Measurements from ENCODE around the gene TINAGL1. TPM values are rescaled to one million over a fixed set of nuclear protein-coding genes. Genes with fewer than 3 reads are reported as not detected.

TINAGL1 gene
- total and polyA plus RNA-seq, 2 donors (not counting 3 experiments of a cell fraction or from before 2014, with no cell fraction given) = 312 to 477 TPM

DNA sequence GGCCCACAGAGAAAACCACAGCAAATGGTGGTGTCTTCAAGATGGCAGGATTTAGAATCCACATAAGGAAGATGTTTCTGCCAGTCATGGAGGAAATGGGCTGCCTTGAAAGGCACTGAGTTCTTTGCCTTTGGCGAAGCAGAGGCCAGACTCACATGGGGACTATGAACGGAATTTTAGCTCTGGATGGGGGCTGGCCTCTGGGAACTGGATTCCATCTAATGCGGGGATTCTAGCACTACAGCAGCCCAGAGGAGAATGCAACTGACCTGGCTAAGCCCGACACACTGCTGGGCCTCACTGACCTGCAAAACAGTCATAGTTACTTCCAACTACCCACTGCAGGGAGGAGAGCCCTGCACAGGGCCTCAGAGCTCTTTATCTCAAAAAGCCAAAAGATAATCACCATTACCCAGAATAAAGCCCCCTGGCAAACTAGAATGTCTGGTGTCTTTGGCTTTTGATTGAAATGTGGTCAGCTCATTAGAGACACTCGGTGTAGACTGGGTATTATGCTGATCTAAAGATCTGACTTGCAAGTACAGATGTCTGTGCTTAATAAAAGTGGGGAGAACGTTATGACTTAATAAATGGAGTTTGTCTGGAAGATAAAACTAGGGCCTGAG, 52.7 kb downstream of the TINAGL1 start:
- no peaks in the 10 kb centered on the region for H3K4me1 ChIP-seq (ENCODE audit: control insufficient read depth, extremely low read depth, insufficient read depth, low read length)
- H3K79me2 ChIP-seq (ENCODE audit: control insufficient read depth, insufficient read depth, low read length) = no peaks in the 10 kb centered on the region
- no TSS peak for BruUV-seq (replicated peaks)
- H3K27me3 ChIP-seq (ENCODE audit: control insufficient read depth in 2 of 2, insufficient read depth in 2 of 2, low read length in 2 of 2) = no peaks in the 10 kb centered on the region
- FAIRE-seq (no peak), DNase-seq (ENCODE audit: low read depth, low spot score) (no peak)
- no peaks in the 10 kb centered on the region for H3K9me3 ChIP-seq (replicated peaks; ENCODE audit: control insufficient read depth, insufficient read depth, low read length)
- no peak overlapping the region for H3K27ac ChIP-seq (ENCODE audit: insufficient read depth, low read depth, low read length)
- CTCF ChIA-PET = interaction anchor here (1.2 to 2.6 kb wide), 3 partner anchors 10 to 66 kb away, joined by 3 to 9 read pairs (median 7); no protein-coding TSS in a partner anchor
- TF ChIP-seq POLR2AphosphoS5 (IDR thresholded peaks at IDR 0.05; ENCODE audit: insufficient read depth, low read depth, low read length) = no peak
- TF ChIP-seq, protein P1, sequence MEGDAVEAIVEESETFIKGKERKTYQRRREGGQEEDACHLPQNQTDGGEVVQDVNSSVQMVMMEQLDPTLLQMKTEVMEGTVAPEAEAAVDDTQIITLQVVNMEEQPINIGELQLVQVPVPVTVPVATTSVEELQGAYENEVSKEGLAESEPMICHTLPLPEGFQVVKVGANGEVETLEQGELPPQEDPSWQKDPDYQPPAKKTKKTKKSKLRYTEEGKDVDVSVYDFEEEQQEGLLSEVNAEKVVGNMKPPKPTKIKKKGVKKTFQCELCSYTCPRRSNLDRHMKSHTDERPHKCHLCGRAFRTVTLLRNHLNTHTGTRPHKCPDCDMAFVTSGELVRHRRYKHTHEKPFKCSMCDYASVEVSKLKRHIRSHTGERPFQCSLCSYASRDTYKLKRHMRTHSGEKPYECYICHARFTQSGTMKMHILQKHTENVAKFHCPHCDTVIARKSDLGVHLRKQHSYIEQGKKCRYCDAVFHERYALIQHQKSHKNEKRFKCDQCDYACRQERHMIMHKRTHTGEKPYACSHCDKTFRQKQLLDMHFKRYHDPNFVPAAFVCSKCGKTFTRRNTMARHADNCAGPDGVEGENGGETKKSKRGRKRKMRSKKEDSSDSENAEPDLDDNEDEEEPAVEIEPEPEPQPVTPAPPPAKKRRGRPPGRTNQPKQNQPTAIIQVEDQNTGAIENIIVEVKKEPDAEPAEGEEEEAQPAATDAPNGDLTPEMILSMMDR (IDR thresholded peaks at IDR 0.05; ENCODE audit: extremely low read depth in 1 of 2, insufficient read depth in 1 of 2, low read depth in 1 of 2, low read length in 2 of 2) = no peak
- no peak for TF ChIP-seq EZH2 (IDR thresholded peaks at IDR 0.05; ENCODE audit: borderline replicate concordance, low read depth, low read length, severe bottlenecking)
- no peak for TF ChIP-seq POLR2A (IDR thresholded peaks at IDR 0.05; ENCODE audit: low read depth, low read length)
- no peak for TF ChIP-seq MYC (IDR thresholded peaks at IDR 0.05; ENCODE audit: low read depth, low read length)
- no peak for TF ChIP-seq GATA2 (IDR thresholded peaks at IDR 0.05; ENCODE audit: insufficient read depth, insufficient read length, low read depth, low read length)
- TF ChIP-seq JUN (IDR thresholded peaks at IDR 0.05; ENCODE audit: borderline replicate concordance, insufficient read depth, insufficient read length, low read depth) = no peak
- TF ChIP-seq, protein P2, sequence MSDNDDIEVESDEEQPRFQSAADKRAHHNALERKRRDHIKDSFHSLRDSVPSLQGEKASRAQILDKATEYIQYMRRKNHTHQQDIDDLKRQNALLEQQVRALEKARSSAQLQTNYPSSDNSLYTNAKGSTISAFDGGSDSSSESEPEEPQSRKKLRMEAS (IDR thresholded peaks at IDR 0.05; ENCODE audit: insufficient read depth, insufficient read length) = no peak
- TF ChIP-seq FOS (IDR thresholded peaks at IDR 0.05; ENCODE audit: borderline replicate concordance, insufficient read depth, low read length) = no peak
- H3K4me3 ChIP-seq (replicated peaks in 1 of 3; ENCODE audit: insufficient read depth in 1 of 3, low read depth in 1 of 3, low read length in 3 of 3) = no peak overlapping the region
- POLR2A ChIA-PET = no interaction called here
- no peak overlapping the region for H3K4me2 ChIP-seq (ENCODE audit: insufficient read depth, low read length)
- H4K20me1 ChIP-seq (replicated peaks; ENCODE audit: control insufficient read depth, extremely low read depth, insufficient read depth, low read length) = no peaks in the 10 kb centered on the region
- no peaks in the 10 kb centered on the region for H3K9me1 ChIP-seq (replicated peaks; ENCODE audit: control insufficient read depth, extremely low read depth, insufficient read depth, low read length)
- no peak overlapping the region for H2AFZ ChIP-seq (ENCODE audit: low read depth, low read length)
- dilution Hi-C loops (cut with MboI; ENCODE audit: extremely low pct_ligation_motif_present, low sequenced_read_pairs) = no loop called here
- peaks cover 13 to 42% of the 10 kb centered on the region in 2 experiments for H3K36me3 ChIP-seq (ENCODE audit: control insufficient read depth in 2 of 2, extremely low read depth in 1 of 2, insufficient read depth in 2 of 2, low read length in 2 of 2)
- H3K9ac ChIP-seq (replicated peaks; ENCODE audit: extremely low read depth, insufficient read depth, low read length) = no peak overlapping the region
- intact Hi-C loops (cut with micrococcal nuclease) = no loop called here

Data from endothelial cell of umbilical vein (primary cell).